Esophagus squamous epithelium (tissue), 4 donors: ENCODE data around the gene LARGE1.

ENCODE experiments used
- CTCF ChIP-seq, 6 experiments: fragments of 450-650 bp in 4 of 6; fragments of 200-600 bp in 2 of 6; sonication (generic) in 2 of 6; IDR thresholded peaks; one replicate each; pipeline ENCODE4 v1.5.1; 2016 to 2019; ENCODE audit warnings: antibody characterized with exemption in 6 of 6, mild to moderate bottlenecking in 4 of 6, moderate library complexity in 4 of 6
- POLR2A ChIP-seq, 4 donors: fragments of 450-650 bp; IDR thresholded peaks; one replicate each; pipeline ENCODE4 v1.6.1; 2017; ENCODE audit warnings: antibody characterized with exemption in 4 of 4, mild to moderate bottlenecking in 4 of 4, moderate library complexity in 3 of 4

- no peak for TF ChIP-seq POLR2A (IDR thresholded peaks at IDR 0.05)
- no peak for TF ChIP-seq CTCF (IDR thresholded peaks at IDR 0.05)
Observed at GRCh38 chr22:33353502-33353901, 566.8 kb downstream of the LARGE1 start.
